Progenitor cell of endocrine pancreas (in vitro differentiated cells): ENCODE data around the gene CORO6. TPM values are rescaled to one million over a fixed set of nuclear protein-coding genes. Genes with fewer than 3 reads are reported as not detected.

ENCODE experiments used
- DNase-seq: peaks from one replicate; pipeline ENCODE4 v3.0.0; 2021; ENCODE audit warnings: low spot score; ENCODE audit not compliant: unreplicated experiment
- H3K27ac Mint-ChIP-seq: 2 replicates; pipeline ENCODE4 v1.8.0; 2021; ENCODE audit warnings: mild to moderate bottlenecking, moderate library complexity, mixed read lengths
- H3K27me3 Mint-ChIP-seq: 2 replicates; pipeline ENCODE4 v1.8.0; 2021; ENCODE audit warnings: mixed read lengths
- H3K36me3 Mint-ChIP-seq: 2 replicates; pipeline ENCODE4 v1.8.0; 2022; ENCODE audit warnings: mixed read lengths; ENCODE audit not compliant: insufficient read depth
- H3K4me1 Mint-ChIP-seq: 2 replicates; pipeline ENCODE4 v1.8.0; 2021; ENCODE audit warnings: low read depth, mixed read lengths
- H3K4me3 Mint-ChIP-seq: 2 replicates; pipeline ENCODE4 v1.8.0; 2021; ENCODE audit warnings: low read depth, mild to moderate bottlenecking, moderate library complexity, mixed read lengths
- H3K9me3 Mint-ChIP-seq: 2 replicates; pipeline ENCODE4 v1.8.0; 2021; ENCODE audit warnings: low read depth, mixed read lengths
- CTCF ChIP-seq: fragments of 200-600 bp; sonication (generic); IDR thresholded peaks from one replicate; pipeline ENCODE4 v1.5.0; 2021; ENCODE audit warnings: antibody characterized with exemption, mild to moderate bottlenecking; ENCODE audit not compliant: unreplicated experiment
- total RNA-seq: library from RNA; stranded (reverse); gene quantifications from 2 replicates; pipeline ENCODE4 v1.2.1, GENCODE V29; 2021

Gene CORO6
- total RNA-seq, 1 donor from 2014 or later = not detected

GRCh38 chr17:29595943-29596774 lies 26.6 kb downstream of the CORO6 start:
- Mint-ChIP-seq H3K4me1 (peaks cover 10% of the 10 kb centered on the region), H3K36me3 (no peaks in the 10 kb centered on the region), H3K4me3 (no peak overlapping the region), H3K27ac (no peak overlapping the region), H3K27me3 (peaks cover 7% of the 10 kb centered on the region), H3K9me3 (no peaks in the 10 kb centered on the region)
- no peak for DNase-seq
- no peak for TF ChIP-seq CTCF

DNA sequence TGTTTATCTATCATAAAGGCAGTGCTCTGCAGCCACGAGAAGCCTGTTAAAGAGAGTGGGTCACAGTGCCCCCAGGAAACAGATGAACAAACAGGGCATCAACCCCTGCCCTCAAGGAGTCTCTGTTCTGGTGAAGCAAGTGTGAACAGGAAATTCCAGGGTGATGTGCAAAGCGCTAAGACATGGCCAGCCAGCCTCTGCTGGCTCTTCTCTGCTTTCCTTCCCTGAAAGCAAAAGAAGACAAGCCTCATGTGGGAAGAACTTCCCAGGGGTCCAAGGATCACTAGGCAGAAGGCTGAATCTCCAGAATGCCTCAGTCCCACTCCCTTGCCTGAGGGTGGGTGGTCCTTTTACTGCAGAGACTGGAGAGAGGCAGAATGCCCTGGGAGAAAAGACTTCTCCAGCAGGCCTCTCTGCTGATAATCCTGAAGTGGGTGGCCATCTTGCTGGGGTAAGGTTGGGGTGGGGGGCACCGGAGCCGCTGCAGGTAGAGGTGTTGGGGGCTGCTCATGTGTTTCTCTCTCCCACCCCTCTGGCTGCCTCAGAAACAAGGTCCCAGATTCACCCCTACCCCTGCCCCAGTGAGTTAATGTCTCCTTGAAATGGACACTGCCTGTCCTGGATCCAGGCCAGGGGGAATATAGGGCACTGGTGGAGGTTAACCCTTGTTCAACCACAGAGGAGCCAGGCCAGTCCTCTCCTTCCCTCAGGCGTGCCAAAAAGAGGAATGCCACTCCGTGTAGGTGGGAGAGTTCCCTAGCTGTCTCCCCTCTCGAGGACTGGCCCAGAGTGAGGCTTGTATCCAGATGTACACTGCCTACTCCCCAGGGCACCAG lies 27.4 kb downstream of the CORO6 start:
- Mint-ChIP-seq H3K9me3 (no peaks in the 10 kb centered on the region), H3K4me3 (no peak overlapping the region), H3K27ac (no peak overlapping the region), H3K27me3 (peaks cover 7% of the 10 kb centered on the region), H3K36me3 (no peaks in the 10 kb centered on the region), H3K4me1 (peaks cover 15% of the 10 kb centered on the region)
- no peak for TF ChIP-seq CTCF
- DNase-seq = no peak

- no peak for TF ChIP-seq CTCF
- no peak for DNase-seq
- H3K4me1 Mint-ChIP-seq = peaks cover 20% of the 10 kb centered on the region
- H3K36me3 Mint-ChIP-seq = no peaks in the 10 kb centered on the region
- peak overlapping the region; percentile 75 for H3K4me3 Mint-ChIP-seq
- H3K27ac Mint-ChIP-seq = no peak overlapping the region
- no peaks in the 10 kb centered on the region for H3K9me3 Mint-ChIP-seq
- peaks cover 7% of the 10 kb centered on the region for H3K27me3 Mint-ChIP-seq
Measured at GRCh38 chr17:29594519-29595090, 28.1 kb downstream of the CORO6 start.

DNA sequence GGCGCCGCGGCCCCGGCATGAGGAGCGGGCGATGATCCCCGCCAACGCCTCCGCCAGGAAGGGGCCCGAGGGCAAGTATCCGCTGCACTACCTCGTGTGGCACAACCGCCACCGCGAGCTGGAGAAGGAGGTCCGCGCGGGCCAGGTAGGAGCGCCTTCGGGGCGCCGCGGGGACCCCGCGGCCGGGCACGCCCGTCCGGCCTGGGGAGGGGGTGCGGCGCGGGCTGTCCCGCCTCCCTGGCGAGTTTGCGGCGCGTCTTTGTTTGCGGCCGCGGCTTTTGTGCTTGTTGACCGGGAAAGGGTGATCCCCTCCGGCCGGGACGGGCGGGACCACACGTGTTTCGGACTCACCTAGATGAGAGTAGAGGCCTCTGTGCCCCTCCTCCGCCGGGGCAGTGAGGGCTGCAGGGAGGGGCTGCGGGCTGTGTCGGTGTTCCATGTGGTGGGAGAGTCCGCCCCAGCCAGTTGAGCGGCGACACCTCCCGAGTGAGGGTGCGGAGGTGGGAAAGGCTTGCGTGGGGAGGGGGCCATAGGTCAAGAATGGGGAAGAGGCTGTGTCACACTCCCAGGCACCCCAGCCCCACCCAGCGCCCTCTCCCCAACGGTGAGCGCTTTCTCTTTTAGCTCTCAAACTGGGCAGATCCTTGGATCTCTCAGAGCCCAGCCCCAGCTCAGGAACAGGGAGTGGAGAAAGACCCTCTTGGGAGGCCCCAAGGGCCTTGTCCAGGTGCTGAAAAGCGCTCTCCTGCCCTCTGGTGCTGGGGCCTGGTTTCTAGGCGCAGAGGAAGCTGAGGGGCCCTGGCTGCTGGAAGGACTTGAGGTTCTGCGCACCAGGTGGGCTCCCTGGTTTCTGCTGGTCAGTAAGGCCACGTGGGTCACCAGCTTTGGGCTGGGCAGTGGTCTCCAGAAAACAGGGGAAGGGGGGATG lies 28.9 kb downstream of the CORO6 start:
- Mint-ChIP-seq H3K4me1 (peaks cover 20% of the 10 kb centered on the region), H3K4me3 (peak overlapping the region; percentile 75), H3K27ac (no peak overlapping the region), H3K9me3 (no peaks in the 10 kb centered on the region), H3K27me3 (no peaks in the 10 kb centered on the region), H3K36me3 (no peaks in the 10 kb centered on the region)
- no peak for DNase-seq
- peak; percentile 20 for TF ChIP-seq CTCF
